Mesendoderm (in vitro differentiated cells): ENCODE measurements around the gene FGD5.
A peak's percentile ranks its signal among the peaks of the same experiment; 100 is the strongest.

Experiments used
- DNase-seq: peaks from one replicate; pipeline ENCODE4 v3.0.0; 2013
- H2AK5ac ChIP-seq: 2 replicates; pipeline ENCODE4 v1.6.1; 2013; ENCODE audit warnings: low read length, inconsistent platforms
- H2BK120ac ChIP-seq: 2 replicates; pipeline ENCODE4 v1.6.1; 2013; ENCODE audit warnings: low read depth, mild to moderate bottlenecking, low read length, moderate library complexity, mixed read lengths
- H2BK15ac ChIP-seq: replicated peaks from 2 replicates; pipeline ENCODE4 v1.6.1; 2013; ENCODE audit warnings: low read depth, mild to moderate bottlenecking, moderate library complexity
- H2BK5ac ChIP-seq: 2 replicates; pipeline ENCODE4 v1.6.1; 2013; ENCODE audit warnings: low read length, inconsistent platforms
- H3K18ac ChIP-seq: 2 replicates; pipeline ENCODE4 v1.6.1; 2013; ENCODE audit warnings: mild to moderate bottlenecking, low read length, mixed read lengths
- H3K23ac ChIP-seq: one replicate; pipeline ENCODE4 v1.6.1; 2013; ENCODE audit warnings: low read length
- H3K27ac ChIP-seq: 2 replicates; pipeline ENCODE4 v1.5.1; 2013; ENCODE audit warnings: low read depth, mild to moderate bottlenecking, inconsistent platforms, low read length, moderate library complexity
- H3K27me3 ChIP-seq: 2 replicates; pipeline ENCODE4 v1.6.1; 2013; ENCODE audit warnings: low read length, control low read depth, mild to moderate bottlenecking, inconsistent platforms; ENCODE audit not compliant: insufficient read depth, poor library complexity
- H3K36me3 ChIP-seq: 2 replicates; pipeline ENCODE4 v1.6.1; 2013; ENCODE audit warnings: low read length, inconsistent platforms; ENCODE audit not compliant: control insufficient read depth, insufficient read depth
- H3K4ac ChIP-seq: one replicate; pipeline ENCODE4 v1.6.1; 2013; ENCODE audit warnings: low read depth, mild to moderate bottlenecking, low read length, moderate library complexity
- H3K4me1 ChIP-seq: 2 replicates; pipeline ENCODE4 v1.6.1; 2013; ENCODE audit warnings: low read depth, low read length, inconsistent platforms; ENCODE audit not compliant: control insufficient read depth
- H3K4me2 ChIP-seq: 2 replicates; pipeline ENCODE4 v1.6.1; 2013; ENCODE audit warnings: low read length
- H3K4me3 ChIP-seq: 2 replicates; pipeline ENCODE4 v1.5.1; 2013; ENCODE audit warnings: mild to moderate bottlenecking, low read length
- H3K56ac ChIP-seq: one replicate; pipeline ENCODE4 v1.6.1; 2013; ENCODE audit warnings: low read length
- H3K79me1 ChIP-seq: 2 replicates; pipeline ENCODE4 v1.6.1; 2013; ENCODE audit warnings: low read length, inconsistent platforms
- H3K79me2 ChIP-seq: 2 replicates; pipeline ENCODE4 v1.6.1; 2013; ENCODE audit warnings: mild to moderate bottlenecking, low read length; ENCODE audit not compliant: control insufficient read depth, insufficient read depth
- H3K9ac ChIP-seq: 2 replicates; pipeline ENCODE4 v1.6.1; 2013; ENCODE audit warnings: low read length, inconsistent platforms
- H4K5ac ChIP-seq: one replicate; pipeline ENCODE4 v1.6.1; 2013; ENCODE audit warnings: low read length
- H4K8ac ChIP-seq: one replicate; pipeline ENCODE4 v1.6.1; 2013; ENCODE audit warnings: low read depth, mild to moderate bottlenecking, control low read depth, low read length, moderate library complexity
- WGBS: extraction: QIAGEN DNeasy Blood & Tissue Kit; methylation state at CpG from one replicate; pipeline ENCODE4 v1.1.7; 2013; ENCODE audit warnings: low lambda C conversion rate, missing lambda C conversion rate; ENCODE audit not compliant: insufficient coverage; ENCODE audit errors: extremely low coverage; 5-methylcytosine and 5-hydroxymethylcytosine counted together

FGD5 gene

DNA sequence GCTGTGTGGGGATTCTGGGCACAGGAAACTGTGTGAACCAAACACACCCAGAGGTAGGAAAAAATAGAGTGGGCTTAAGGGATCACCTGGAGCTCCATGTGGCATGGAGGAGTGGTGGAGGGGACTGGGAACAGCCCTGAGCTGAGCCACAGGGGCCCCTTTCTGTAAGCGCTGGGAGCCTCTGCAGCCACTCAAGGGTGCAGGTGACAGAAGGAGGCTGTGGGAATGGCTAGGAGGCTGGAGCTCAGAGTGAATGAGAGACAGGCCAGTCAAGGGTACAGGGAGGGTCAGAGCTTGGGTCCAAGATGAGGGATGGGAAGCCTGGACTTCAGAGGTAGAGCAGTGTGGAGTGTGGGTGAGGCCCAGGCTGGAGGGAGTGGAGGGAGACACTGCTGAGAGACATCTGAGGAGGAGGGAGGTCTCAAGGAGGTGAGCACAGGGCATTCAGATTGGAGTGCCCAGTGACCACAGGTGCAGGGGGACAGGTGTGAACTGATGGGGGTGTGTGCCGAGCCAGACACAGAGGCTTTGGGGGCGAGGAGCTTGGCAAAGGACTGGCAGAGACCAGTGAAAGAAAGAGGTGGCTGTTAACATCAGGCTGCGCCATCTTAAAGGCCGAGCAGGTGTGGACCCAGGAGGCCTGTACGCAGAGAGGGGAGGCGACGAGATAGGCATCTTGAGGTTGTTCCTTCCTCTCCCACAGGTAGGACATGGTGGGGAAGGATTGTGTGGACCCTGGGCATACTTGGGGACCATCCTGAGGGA is 56.8 kb downstream of the FGD5 start:
- no peak overlapping the region for H3K4me3 ChIP-seq
- no peak for DNase-seq

DNA sequence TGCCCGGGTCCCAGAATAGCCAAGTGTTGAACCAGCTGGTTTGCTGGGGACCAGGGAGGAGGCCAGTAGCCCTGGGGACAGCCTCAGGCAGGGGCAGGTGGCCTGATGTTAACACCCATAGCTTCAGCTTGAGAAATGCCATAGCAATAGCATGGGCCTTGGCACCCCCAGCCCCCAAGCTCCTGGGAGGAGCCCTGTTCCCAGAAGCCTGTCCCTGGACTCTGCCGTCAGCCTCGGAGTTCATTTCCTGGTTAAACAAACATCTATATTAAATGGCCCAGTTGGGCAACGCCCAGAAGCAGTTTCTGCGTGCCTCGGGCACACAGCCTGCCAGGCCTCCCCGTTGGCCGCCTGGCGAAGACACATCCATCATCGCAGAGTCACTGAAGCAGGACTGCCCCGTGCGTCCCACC is 58.2 kb downstream of the FGD5 start:
- no peak overlapping the region for H3K4me2 ChIP-seq
- no peak overlapping the region for H3K27ac ChIP-seq
- H3K23ac ChIP-seq = no peak overlapping the region
- no CpG with 5 or more reads among the region's 12 CpGs for WGBS
- no peak overlapping the region for H2BK15ac ChIP-seq
- H3K79me1 ChIP-seq = no peaks in the 10 kb centered on the region
- H3K27me3 ChIP-seq = no peaks in the 10 kb centered on the region
- H3K4ac ChIP-seq = no peak overlapping the region
- no peak overlapping the region for H2BK5ac ChIP-seq
- H2BK120ac ChIP-seq = no peak overlapping the region
- no peak overlapping the region for H3K9ac ChIP-seq
- no peak overlapping the region for H4K5ac ChIP-seq
- H4K8ac ChIP-seq = no peak overlapping the region
- H3K4me1 ChIP-seq = peaks cover 2% of the 10 kb centered on the region
- H3K79me2 ChIP-seq = no peaks in the 10 kb centered on the region
- H3K56ac ChIP-seq = no peak overlapping the region
- DNase-seq = no peak
- no peaks in the 10 kb centered on the region for H3K36me3 ChIP-seq
- no peak overlapping the region for H3K4me3 ChIP-seq
- no peak overlapping the region for H2AK5ac ChIP-seq
- H3K18ac ChIP-seq = no peak overlapping the region

More for the DNA sequence above, 56.8 kb downstream of the FGD5 start:
- H3K27ac ChIP-seq = no peak overlapping the region
- H3K9ac ChIP-seq = no peak overlapping the region
- H4K5ac ChIP-seq = no peak overlapping the region
- H4K8ac ChIP-seq = no peak overlapping the region
- peaks cover 2% of the 10 kb centered on the region for H3K4me1 ChIP-seq
- H3K23ac ChIP-seq = no peak overlapping the region
- H3K79me1 ChIP-seq = no peaks in the 10 kb centered on the region
- H3K18ac ChIP-seq = no peak overlapping the region
- no peaks in the 10 kb centered on the region for H3K79me2 ChIP-seq
- H2AK5ac ChIP-seq = no peak overlapping the region
- H3K4me2 ChIP-seq = no peak overlapping the region
- H3K56ac ChIP-seq = no peak overlapping the region
- H3K36me3 ChIP-seq = no peaks in the 10 kb centered on the region
- WGBS = no CpG with 5 or more reads among the region's 8 CpGs
- H3K27me3 ChIP-seq = no peaks in the 10 kb centered on the region
- H2BK120ac ChIP-seq = no peak overlapping the region
- no peak overlapping the region for H2BK5ac ChIP-seq
- H2BK15ac ChIP-seq = no peak overlapping the region
- H3K4ac ChIP-seq = no peak overlapping the region

GRCh38 chr3:14877469-14877868 is 58.7 kb downstream of the FGD5 start:
- Histone ChIP-seq H4K8ac (no peak overlapping the region), H4K5ac (no peak overlapping the region), H3K36me3 (no peaks in the 10 kb centered on the region), H3K18ac (no peak overlapping the region), H2AK5ac (no peak overlapping the region), H3K79me2 (no peaks in the 10 kb centered on the region), H3K27me3 (no peaks in the 10 kb centered on the region), H3K27ac (no peak overlapping the region), H3K9ac (no peak overlapping the region), H3K4me2 (no peak overlapping the region), H3K56ac (no peak overlapping the region), H2BK15ac (no peak overlapping the region), H3K4me3 (no peak overlapping the region), H3K4ac (no peak overlapping the region), H3K23ac (no peak overlapping the region), H3K4me1 (peaks cover 2% of the 10 kb centered on the region), H2BK120ac (no peak overlapping the region), H3K79me1 (no peaks in the 10 kb centered on the region), H2BK5ac (no peak overlapping the region)
- no CpG with 5 or more reads among the region's 7 CpGs for whole genome bisulfite sequencing
- no peak for DNase-seq

GRCh38 chr3:14879211-14879874 is 60.6 kb downstream of the FGD5 start:
- H2BK120ac ChIP-seq = no peak overlapping the region
- H3K56ac ChIP-seq = no peak overlapping the region
- H3K9ac ChIP-seq = no peak overlapping the region
- no peak overlapping the region for H3K4me2 ChIP-seq
- H3K79me1 ChIP-seq = no peaks in the 10 kb centered on the region
- H3K36me3 ChIP-seq = no peaks in the 10 kb centered on the region
- H2BK5ac ChIP-seq = no peak overlapping the region
- peak; percentile 51 for DNase-seq
- WGBS = no CpG with 5 or more reads among the region's 12 CpGs
- peaks cover 2% of the 10 kb centered on the region for H3K4me1 ChIP-seq
- H2AK5ac ChIP-seq = no peak overlapping the region
- no peak overlapping the region for H2BK15ac ChIP-seq
- no peaks in the 10 kb centered on the region for H3K79me2 ChIP-seq
- H3K4ac ChIP-seq = no peak overlapping the region
- no peak overlapping the region for H4K5ac ChIP-seq
- H3K27me3 ChIP-seq = no peaks in the 10 kb centered on the region
- no peak overlapping the region for H3K27ac ChIP-seq
- no peak overlapping the region for H4K8ac ChIP-seq
- H3K18ac ChIP-seq = no peak overlapping the region
- no peak overlapping the region for H3K23ac ChIP-seq
- H3K4me3 ChIP-seq = no peak overlapping the region

DNA sequence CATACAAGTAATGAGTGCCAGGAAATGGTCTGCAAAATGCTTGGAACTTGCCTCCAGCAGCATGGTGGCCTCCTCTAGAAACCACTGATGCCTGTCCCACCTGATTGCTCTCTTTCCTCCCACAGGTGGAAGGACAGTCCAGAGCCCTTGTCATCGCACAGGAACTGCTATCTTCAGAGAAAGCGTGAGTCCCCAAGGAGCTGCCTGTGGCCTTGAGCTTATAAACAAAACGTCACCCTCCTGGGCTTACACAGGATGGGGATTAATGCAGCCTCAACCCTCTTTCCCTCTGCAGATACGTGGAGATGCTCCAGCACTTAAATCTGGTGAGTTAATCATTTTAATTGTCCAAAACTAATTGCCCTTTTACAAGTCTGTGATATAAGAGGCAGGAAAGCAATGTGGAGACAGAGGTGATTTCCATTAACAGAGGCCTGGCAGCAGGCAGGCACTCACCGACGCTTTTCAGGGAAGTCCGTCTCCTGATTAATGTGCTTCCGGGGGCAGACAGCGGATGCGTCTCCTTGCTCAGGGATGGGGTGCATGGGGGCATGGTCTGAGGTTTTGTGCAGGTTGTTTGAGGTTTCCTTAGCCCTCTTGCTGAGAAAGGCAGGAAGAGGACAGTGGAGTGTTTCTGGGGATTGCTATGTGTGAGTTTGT is 61.8 kb downstream of the FGD5 start:
- Histone ChIP-seq H2BK5ac (no peak overlapping the region), H3K4me2 (no peak overlapping the region), H3K9ac (no peak overlapping the region), H3K27ac (no peak overlapping the region), H3K36me3 (no peaks in the 10 kb centered on the region), H2BK120ac (no peak overlapping the region), H4K8ac (no peak overlapping the region), H3K79me2 (no peaks in the 10 kb centered on the region), H2BK15ac (no peak overlapping the region), H3K4me1 (peaks cover 2% of the 10 kb centered on the region), H3K79me1 (no peaks in the 10 kb centered on the region), H2AK5ac (no peak overlapping the region), H3K4ac (no peak overlapping the region), H3K56ac (no peak overlapping the region), H3K4me3 (no peak overlapping the region), H3K18ac (no peak overlapping the region), H4K5ac (no peak overlapping the region), H3K23ac (no peak overlapping the region), H3K27me3 (no peaks in the 10 kb centered on the region)
- no peak for DNase-seq
- WGBS = no CpG with 5 or more reads among the region's 10 CpGs
